ENCODE data around the gene TPCN2.

- TF ChIP-seq EZH2 (IDR thresholded peaks at IDR 0.05) = no peak
- no peak for TF ChIP-seq POLR2AphosphoS5 (IDR thresholded peaks at IDR 0.05; ENCODE audit: borderline replicate concordance, low read depth, low read length)
These were observed 73.5 kb downstream of the TPCN2 start for GRCh38 chr11:69122326-69122629.
